Esophagus squamous epithelium (tissue), 4 donors: Measurements from ENCODE around the gene CNBD2.

Experiments
- CTCF ChIP-seq, 6 experiments: fragments of 450-650 bp in 4 of 6; fragments of 200-600 bp in 2 of 6; sonication (generic) in 2 of 6; IDR thresholded peaks; one replicate each; pipeline ENCODE4 v1.5.1; 2016 to 2019; ENCODE audit warnings: antibody characterized with exemption in 6 of 6, mild to moderate bottlenecking in 4 of 6, moderate library complexity in 4 of 6
- POLR2A ChIP-seq, 4 donors: fragments of 450-650 bp; IDR thresholded peaks; one replicate each; pipeline ENCODE4 v1.6.1; 2017; ENCODE audit warnings: antibody characterized with exemption in 4 of 4, mild to moderate bottlenecking in 4 of 4, moderate library complexity in 3 of 4

DNA sequence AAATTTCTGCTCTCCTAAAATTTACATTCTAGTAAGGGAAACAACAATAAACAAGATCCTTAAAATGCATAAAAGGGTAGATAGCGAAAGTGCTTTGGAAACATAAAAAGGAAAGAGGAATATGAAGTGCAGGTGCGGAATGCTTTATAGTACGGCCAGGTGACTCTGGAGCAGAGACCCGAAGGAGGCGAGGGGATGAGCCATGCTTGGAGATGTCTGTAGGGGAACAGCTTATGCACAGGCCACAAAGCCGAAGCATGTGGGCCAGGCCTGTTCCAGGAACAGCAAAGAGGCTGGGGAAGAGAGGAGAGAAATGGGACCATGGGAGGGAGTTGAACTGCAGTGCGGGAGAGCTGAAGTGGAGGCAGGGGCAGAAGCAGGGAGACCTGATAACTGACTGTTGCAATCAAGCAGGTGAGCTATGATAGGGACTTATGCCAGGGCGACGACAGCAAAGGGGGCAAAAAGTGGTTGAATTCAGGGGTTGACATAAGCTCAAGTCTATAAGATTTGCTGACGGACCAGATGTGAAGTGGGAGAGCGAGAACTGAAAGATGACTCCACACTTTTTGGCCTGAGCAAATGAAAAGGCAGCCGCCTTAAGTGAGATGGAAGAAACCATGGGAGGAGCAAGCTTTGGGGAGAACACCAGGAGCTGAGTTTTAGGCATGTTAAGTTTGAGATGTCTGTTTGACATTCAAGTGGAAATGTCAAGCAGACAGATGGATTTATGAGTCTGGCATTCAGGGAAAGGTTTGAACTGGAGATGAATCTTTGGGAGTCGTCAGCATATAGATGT lies 83.1 kb downstream of the CNBD2 start:
- TF ChIP-seq POLR2A (IDR thresholded peaks at IDR 0.05): no peak
- TF ChIP-seq CTCF (IDR thresholded peaks at IDR 0.05): no peak
